Measurements from ENCODE around the gene CHRNB4.

DNA sequence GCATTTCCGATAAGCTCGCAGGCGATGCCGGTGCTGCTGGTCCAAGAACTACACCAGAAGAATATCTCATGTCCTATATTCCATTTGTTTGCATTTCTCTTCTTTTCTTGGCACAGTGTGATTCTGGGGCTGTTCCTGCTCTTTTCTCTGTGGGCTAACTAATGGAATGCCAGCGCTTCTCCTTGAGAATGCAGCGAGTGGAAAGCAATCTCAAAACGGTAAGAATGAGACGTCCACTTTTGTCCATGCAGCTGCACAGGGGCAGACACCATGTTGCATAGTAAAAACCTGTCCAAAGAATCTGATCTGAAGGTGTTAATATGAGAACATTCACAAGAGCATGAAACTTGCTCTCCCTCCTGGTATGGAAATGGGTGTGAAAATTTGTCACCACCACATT lies 13.7 kb downstream of the CHRNB4 start:
- TF ChIP-seq, protein P1, sequence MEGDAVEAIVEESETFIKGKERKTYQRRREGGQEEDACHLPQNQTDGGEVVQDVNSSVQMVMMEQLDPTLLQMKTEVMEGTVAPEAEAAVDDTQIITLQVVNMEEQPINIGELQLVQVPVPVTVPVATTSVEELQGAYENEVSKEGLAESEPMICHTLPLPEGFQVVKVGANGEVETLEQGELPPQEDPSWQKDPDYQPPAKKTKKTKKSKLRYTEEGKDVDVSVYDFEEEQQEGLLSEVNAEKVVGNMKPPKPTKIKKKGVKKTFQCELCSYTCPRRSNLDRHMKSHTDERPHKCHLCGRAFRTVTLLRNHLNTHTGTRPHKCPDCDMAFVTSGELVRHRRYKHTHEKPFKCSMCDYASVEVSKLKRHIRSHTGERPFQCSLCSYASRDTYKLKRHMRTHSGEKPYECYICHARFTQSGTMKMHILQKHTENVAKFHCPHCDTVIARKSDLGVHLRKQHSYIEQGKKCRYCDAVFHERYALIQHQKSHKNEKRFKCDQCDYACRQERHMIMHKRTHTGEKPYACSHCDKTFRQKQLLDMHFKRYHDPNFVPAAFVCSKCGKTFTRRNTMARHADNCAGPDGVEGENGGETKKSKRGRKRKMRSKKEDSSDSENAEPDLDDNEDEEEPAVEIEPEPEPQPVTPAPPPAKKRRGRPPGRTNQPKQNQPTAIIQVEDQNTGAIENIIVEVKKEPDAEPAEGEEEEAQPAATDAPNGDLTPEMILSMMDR (IDR thresholded peaks at IDR 0.05), result no peak
- no peak for TF ChIP-seq POLR2A (IDR thresholded peaks at IDR 0.05)
